Stimulated activated CD4-positive, alpha-beta T cell treated with anti-CD3 and anti-CD28 coated beads, Interleukin-1b, Interleukin-23, amount 100 ng/mL, for 1 hour (primary cell): ENCODE measurements around the gene DAP3.
A peak's percentile ranks its signal among the peaks of the same experiment; 100 is the strongest.
"Not testable (repeated sequence)": the region's sequence is repeated elsewhere in the genome, so short reads cannot be mapped to it uniquely, and the experiment has no call there.

Source experiments
- DNase-seq, 2 donors: peaks; one replicate each; pipeline ENCODE4 v3.0.0-alpha.2; 2020; ENCODE audit warnings: low read depth in 2 of 2

Gene DAP3

DNA sequence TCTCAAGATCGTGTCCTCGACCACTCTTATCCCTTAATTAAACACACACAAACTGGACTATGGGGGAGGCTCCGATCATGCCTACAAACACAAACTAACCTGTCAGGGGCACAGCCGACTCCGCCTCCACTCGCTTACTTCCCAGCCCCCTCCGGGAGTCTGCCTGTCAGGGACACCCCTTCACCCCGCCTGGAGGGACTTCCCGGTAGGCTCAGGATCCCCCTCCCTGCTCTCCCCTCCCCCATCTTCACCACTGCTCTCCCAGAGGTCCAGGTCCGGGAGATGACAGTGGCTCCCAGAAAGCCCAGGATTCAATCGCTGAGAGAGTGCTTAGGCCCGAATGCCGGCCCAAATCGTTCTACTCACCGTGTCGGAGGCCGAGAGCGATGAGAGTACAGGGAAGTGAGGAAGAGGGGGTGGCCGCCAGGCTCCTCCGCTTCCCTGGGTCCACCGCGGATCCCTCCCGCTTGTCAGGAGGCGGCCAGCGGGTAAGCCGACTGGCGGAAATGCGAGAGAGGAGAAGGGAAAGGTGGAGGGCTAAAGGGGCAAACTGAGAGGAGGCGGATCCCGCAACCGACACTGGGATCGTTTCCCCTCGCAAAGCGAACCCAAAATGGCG, 1.1 kb upstream of the DAP3 start:
- peak in 1 of 2 donors; percentile 4 for DNase-seq

DNA sequence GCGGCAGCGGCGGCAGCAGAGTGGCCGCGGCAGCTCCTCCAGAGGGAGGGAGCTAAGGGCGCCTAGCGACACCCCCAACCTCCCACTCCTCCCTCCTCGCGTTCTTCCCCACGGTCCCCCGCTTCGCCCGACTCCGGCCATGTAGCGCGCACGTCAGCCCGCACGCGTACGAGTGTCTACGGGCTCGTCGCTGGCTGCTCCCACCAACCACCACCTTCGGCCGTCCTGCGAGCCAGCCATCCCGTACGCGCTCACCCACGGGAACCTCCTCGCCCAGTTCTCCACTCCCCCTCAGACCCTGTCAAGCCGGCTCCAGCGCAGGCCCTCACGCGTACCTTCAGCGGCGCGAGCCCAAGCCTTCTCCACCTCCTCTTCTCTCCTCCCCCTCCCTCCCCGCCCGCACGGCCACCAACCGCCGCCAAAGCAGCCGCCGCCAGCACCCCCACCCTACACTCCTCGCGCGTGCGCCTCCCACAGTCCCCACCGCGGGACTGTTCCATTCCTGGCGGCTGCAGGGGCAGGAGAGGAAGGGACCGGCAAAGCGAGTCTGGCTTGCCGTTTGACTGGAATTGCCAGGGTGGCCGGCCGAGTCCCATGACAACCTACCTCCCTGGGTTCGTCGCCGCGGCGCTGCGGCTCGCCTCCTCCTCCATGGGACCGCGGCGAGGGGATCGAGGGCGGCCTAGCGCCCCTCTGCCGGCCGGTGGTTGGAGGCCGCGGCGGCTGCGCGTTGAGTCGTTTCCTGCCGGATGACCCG, 389 bp upstream of the DAP3 start, which contains the start of gene YY1AP1:
TSS of gene YY1AP1 (minus strand) at position 451 of the 757 bp plus-strand sequence. CDS start 8,338 bp downstream, outside the sequence.
- DNase-seq: peak; percentile 71 to 77

DNA sequence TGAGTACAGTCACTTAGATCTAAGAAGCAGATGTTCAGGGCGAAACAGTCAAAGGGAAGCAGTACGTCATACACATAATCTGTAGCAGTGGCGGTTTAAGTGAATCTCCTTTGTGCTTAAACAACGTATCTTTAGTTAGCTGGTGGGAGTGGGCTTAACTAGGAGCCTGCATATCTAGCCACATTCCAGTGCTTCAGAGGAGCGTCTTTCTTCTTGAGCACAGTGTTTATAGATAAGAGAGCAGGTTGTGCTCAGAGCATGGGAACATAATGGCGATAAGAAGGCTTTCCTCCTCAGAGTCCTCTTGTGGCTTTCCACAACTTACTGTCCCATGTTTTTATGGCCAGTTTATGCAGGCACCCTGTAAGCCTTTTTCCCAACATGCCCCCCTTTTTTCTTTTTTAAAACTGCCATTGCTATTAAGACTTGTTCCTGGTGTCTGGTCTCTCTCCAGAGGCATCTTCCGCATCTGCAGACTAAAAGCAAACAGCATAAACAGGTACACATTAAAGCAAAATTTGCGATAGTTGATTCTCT, 3.2 kb downstream of the DAP3 start:
- no peak for DNase-seq

DNA sequence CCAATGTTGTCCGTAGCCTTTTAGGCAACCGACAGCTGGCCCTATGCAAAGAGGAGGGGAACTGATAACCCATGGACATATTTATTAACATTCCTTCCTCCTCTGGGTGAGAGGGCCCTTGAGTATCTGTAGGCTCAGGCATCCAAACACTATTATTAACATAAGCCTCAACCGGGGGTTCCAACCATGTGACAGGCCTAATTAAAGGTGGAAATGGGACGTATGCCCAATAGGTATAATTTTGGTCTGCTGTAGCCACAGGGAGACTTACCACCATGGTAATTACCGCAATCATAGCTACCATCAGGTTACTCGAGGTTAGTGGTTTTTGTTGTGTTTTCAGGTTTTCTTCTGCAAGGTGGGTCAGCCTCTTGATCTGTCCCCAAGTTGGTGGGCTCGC, 5.3 kb downstream of the DAP3 start:
- no peak for DNase-seq

DNA sequence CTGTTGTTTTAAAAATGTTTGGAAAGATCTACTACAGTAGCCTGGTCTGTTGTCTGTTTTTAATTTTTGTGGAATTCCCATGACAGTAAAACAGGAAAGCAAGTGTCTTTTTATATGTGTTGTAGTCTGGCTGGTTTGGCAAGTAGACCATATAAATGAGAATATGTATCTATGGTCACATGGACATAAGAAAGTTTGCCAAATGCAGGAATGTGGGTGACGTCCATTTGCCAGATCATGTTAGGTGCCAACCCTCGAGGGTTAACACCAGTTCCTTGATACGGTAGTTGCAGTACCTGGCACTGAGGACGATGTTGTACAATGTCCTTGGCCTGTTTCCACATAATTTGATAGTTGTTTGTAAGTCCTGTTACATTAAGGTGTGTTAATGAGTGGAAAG, 6.2 kb downstream of the DAP3 start:
- no peak for DNase-seq

DNA sequence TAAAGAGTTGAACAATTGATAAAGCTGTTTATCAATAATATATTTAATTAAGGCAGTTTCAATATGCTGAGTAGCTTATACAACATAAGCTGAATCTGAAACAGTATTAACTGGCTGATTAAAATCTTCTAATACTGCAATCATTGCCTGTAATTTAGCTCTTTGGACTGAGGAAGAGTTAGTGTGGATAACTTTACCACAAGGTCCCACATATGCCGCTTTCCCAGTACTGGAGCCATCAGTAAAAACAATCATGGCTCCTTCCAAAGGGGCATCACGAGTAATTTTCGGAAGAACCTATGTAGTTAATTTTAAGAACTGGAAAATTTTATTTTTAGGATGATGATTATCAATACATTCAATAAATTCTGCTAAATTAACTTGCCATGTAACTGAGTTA, 6.7 kb downstream of the DAP3 start:
- DNase-seq: no peak

DNA sequence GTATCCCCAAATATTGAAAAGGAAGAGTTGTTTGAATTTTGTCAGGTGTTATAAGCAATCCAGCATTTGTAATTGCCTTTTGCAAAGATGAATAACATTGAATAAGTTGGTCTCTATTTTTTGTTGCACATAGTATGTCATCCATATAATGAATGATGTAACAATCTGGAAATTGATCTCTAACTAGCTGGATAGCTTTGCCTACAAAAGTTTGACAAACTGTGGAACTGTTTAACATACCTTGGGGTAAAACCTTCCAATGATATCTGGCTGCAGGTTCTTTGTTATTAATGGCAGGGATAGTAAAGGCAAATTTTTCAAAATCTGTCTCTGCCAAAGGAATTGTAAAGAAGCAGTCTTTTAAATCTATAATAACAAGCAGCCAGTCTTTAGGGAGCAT, 7.6 kb downstream of the DAP3 start:
- no peak for DNase-seq

DNA sequence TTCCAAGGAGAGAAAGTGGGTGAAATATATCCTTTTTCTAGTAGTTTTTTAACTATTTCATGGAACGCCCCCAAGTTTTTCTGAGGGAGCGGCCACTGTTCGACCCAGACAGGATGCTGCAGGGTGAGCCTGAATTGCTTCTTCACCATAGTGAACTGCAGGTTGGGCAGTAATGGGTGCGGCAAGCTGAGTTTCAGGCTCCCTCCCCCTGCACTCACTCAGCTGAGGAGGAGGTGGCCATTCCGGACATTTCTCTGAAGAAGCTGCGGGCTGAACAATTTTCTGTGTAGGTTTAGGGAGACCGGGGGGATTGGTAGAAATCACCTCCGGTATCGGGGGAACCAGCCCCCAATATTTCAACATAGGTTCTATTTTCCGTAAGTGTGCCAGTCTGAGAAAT, 8.2 kb downstream of the DAP3 start:
- no peak for DNase-seq

DNA sequence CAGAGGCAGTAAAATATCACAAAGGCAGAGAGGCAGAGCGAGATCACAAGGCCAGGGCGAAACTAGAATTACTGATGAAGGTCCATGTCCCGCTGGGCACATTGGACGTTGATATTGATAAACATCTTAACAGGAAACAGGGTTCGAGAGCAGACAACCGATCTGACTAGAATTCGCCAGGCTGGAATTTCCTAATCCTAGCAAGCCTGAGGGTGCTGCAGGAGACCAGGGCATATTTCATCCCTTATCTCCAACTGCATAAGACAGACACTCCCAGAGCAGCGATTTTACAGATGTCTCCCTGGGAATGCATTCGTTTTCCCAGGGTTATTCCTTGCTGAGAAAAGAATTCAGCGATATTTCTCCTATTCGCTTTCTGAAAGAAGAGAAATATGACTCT, 8.7 kb downstream of the DAP3 start:
- DNase-seq: not testable (repeated sequence)

DNA sequence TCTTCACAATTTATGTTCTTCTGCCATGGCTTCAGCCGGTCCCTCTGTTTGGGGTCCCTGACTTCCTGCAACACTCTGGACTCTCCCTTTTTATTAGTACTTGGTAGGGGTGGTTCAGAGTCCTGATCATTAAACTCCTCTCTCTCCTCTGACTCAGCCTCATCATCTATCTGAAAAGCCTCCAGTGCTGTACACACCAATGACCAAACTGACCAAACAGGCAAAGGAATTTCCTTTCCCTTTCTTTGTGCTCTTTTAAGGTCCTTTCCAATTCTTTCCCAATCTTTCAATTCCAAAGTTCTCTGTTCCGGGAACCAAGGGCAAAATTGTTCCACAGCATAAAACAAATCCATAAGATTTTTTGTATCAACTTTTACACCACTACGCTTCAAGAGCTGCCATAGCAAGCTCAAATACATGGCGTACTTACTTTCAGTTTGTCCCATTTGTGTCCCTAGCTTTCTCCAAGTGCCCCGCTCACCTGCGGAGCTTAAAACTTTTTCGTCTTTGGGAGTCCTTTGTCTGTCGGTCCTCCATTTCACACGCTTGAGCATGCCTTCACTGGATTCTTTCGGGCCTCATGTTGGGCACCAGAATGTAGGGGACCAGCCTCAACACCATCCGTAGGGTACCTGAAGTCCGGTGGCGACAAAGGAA, 9.6 kb downstream of the DAP3 start:
- no peak for DNase-seq

DNA sequence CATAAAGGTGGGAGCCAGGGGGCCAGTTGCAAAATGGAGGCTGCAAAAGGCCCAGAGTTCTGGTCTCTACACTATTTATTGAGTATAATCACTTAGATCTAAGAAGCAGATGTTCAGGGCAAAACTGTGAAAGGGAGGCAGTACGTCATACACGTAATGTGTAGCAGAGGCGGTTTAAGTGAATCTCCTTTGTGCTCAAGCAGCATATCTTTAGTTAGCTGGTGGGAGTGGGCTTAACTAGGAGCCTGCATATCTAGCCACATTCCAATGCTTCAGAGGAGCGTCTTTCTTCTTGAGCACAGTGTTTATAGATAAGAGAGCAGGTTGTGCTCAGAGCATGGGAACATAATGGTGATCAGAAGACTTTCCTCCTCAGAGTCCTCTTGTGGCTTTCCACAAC, 10.2 kb downstream of the DAP3 start:
- not testable (repeated sequence) for DNase-seq

DNA sequence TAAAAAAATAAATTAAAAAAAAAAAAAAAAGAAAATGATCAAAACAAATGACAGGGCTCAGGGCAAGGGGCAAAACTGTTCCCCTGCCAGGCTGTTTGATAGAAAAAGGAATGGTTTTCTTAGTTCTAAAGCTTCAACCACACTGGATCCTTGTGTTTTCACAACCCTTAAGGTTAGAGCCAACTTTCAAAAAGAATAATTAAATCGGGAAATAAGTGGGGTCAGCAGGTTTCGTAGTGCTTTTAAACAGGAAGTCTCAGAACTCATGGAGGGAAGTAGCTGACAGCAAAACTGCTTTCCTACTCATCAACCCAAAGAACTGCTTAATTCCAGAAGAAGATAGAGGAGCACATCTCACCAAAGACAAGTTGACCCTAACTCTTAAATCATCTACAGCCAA, 12.8 kb downstream of the DAP3 start:
- not testable (repeated sequence) for DNase-seq

DNA sequence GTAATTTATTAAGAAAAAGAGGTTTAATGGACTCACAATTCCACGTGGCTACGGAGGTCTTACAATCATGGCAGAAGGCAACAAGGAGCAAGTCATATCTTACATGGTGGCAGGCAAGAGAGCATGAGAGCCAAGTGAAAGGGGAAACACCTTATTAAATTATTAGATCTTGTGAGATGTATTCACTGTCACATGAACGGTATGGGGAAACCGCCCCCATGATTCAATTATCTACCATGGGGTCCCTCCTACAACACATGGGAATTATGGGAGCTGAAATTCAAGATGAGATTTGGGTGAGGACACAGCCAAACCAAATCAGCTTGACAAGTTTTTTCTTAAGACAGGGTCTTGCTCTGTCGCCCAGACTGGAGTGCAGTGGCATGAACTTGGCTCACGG, 14.3 kb downstream of the DAP3 start:
- DNase-seq: no peak

DNA sequence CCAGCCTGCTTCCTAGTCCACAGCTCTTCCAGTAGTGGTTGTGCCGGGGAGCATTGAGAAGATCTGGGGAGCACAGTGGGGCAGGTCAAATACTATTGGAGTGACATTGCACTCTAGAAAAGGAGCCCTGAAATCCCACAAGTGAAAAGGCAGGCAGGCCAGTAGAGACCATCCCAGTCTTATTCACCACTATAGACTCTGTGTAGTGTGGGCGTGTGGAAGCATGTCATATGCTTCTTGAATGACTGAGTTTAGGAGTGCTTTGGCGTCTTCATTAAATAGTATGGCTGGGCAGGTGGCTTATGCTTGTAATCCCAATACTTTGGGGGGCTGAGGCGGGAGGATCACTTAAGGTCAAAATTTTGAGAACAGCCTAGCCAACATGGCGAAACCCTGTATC, 15.5 kb downstream of the DAP3 start:
- DNase-seq: not testable (repeated sequence)

DNA sequence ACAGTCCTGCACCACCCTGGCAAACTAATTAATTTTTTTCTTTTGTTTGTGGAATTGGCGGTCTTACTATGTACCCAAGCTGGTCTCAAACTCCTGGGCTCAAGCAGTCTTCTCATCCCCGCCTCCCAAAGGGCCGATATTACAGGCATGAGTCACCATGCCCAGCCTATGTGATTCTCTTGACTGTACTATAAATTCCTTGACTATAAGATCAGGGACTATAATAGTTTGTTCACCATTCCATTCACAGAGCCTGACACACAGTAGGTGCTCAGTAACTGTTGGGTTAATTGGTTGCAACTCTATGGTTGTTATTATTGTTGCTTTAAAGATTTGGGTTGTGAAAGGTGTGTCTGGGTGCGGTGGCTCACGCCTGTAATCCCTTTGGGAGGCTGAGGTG, 17.2 kb downstream of the DAP3 start:
- DNase-seq: no peak

DNA sequence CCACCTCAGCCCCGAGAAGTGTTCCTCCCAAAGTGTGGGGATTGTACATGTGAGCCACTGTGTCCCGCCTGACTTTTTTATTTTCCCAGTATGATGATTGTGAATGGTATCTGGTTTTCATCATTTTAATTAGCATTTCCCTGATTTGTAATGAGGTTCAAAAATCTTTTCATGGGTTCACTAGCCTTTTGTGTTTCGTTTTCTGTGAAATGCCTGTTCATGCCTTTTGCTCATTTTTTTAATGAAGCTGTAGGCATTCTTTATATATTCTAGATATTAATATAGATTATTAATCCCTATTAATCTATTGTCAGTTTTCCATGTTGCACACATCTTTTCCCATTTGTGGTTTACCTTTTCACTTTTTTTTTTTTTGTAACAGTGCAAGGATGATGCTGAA, 20.5 kb downstream of the DAP3 start:
- DNase-seq: no peak

DNA sequence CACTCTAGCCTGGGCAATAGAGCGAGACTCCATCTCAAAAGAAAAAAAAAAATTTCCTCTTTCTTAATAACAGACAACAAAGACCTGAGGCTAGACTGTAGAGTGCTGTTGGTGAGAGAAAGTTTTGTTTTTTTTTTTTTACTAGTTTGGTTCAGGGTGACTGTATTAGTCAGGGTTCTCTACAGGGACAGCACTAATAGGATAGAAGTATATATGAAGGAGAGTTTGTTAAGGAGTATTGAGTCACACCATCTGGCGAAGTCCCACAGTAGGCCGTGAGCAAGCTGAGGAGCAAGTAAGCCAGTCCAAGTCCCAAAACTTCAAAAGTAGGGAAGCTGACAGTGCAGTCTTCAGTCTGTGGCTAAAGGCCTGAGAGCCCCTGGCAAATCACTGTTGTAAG, 22.6 kb downstream of the DAP3 start:
- DNase-seq: not testable (repeated sequence)

DNA sequence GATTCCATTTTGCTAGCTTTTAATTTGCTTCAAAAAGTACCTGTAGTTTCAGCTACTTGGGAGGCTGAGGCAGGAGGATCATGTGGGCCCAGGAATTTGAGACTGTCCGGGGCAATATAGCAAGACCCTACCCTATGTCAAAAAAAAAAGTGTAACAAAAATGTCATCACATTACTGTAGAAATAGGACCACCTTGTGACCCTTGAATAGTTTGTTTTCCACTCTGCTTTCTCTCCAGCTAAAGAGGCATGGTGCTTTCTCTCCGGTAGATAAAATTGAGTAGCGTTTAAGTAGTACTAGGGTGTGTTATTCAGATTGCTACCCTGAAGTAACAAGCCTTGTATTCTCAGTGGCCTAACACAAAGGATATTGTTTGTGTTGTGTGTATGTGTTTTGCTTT, 23.7 kb downstream of the DAP3 start:
- DNase-seq: not testable (repeated sequence)

DNA sequence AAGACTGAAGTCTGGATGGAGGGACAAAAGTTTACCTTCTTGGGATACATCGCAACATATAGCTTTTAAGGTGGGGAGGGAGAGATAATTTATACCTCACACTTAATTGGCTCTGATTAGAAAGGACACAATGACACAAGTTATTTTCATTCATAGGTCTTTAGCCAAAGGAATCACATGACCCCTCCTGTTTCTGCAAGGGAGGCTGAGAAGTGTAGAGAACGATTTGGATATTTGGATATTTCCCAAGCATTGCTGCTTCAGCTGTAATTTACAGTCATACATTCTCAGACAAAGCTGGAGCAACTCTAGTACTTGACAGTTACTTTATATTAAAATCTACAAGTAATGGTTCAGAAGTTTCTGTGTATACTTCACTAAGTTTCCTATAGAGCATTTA, 24.2 kb downstream of the DAP3 start:
- DNase-seq: no peak

DNA sequence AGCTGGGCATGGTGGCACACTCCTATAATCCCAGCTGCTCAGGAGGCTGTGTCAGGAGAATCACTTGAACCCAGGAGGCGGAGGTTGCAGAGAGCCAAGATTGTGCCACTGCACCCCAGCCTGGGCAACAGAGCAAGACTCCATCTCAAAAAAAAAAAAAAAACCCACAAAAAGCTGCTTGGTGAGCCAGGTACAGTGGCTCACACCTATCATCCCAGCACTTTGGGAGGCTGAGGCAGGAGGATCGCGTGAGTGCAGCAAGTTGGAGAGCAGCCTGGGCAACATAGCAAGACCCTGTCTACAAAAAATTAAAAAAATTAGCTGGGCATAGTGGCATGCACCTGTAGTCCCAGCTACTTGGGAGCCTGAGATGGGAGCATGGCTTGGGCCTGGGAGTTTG, 26.2 kb downstream of the DAP3 start:
- not testable (repeated sequence) for DNase-seq

DNA sequence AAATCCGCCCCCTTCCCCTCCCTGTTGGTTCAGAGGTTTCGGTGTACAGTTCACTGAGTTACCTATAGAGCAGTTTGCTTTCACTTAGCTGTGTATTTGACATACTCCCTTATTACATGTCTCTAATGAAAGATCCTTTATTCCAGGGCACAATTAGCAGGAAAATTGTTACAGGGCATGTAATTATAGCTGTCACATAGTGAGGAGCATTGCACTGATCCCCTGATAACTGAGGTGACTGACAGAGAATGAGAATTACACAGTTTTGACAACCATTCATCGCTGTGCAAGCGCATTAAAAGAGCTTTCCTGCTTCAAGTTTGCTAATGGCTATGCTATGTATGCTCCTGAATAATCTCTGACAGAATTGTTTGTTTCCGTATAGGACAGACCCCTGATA, 26.9 kb downstream of the DAP3 start:
- DNase-seq: no peak

DNA sequence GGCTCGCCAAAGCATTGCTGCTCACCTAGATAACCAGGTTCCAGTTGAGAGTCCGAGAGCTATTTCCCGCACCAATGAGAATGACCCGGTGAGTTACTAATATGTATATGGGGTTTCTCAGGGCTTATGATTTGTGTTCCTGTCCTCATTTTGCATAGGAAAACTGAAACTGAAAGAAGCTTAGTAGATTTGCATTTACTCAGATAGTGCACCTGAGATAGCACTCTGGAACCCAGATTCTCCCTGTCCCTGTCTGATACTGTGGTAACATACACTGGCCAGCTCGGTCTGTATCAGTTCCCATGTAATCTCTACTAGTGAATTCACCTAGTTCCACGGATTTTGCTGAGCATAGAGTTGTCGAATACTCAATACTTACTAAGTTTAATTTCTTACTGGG, 28.1 kb downstream of the DAP3 start:
- no peak for DNase-seq
